Astrocyte (in vitro differentiated cells and primary cell): Measurements from ENCODE around the gene AIDA. TPM values are rescaled to one million over a fixed set of nuclear protein-coding genes. Genes with fewer than 3 reads are reported as not detected.

Experiments
- DNase-seq: peaks from one replicate; pipeline ENCODE4 v3.0.0-alpha.2; 2010; ENCODE audit warnings: low read depth
- FAIRE-seq: peaks from 2 replicates; lab custom pipeline; 2011; peaks lifted over from hg19 to GRCh38; lab: Jason Lieb, UNC
- H2AFZ ChIP-seq: 2 replicates; pipeline ENCODE4 v1.6.0; 2012; ENCODE audit warnings: low read depth, low read length, inconsistent platforms
- H3K27ac ChIP-seq: 2 replicates; pipeline ENCODE4 v1.5.1; 2011; ENCODE audit warnings: low read depth, low read length, inconsistent platforms
- H3K27me3 ChIP-seq: 2 replicates; pipeline ENCODE4 v1.6.0; 2011; ENCODE audit warnings: low read length, inconsistent platforms; ENCODE audit not compliant: insufficient read depth
- H3K36me3 ChIP-seq: 2 replicates; pipeline ENCODE4 v1.5.1; 2011; ENCODE audit warnings: low read length, inconsistent platforms; ENCODE audit not compliant: insufficient read depth
- H3K4me1 ChIP-seq: 2 replicates; pipeline ENCODE4 v1.5.1; 2011; ENCODE audit warnings: low read length, inconsistent platforms; ENCODE audit not compliant: insufficient read depth
- H3K4me2 ChIP-seq: 2 replicates; pipeline ENCODE4 v1.6.0; 2012; ENCODE audit warnings: low read length, inconsistent platforms
- H3K4me3 ChIP-seq: 2 replicates; pipeline ENCODE4 v1.5.1; 2011; ENCODE audit warnings: low read depth, mild to moderate bottlenecking, low read length, inconsistent platforms; ENCODE audit not compliant: insufficient read depth
- H3K79me2 ChIP-seq: 2 replicates; pipeline ENCODE4 v1.6.0; 2012; ENCODE audit warnings: mild to moderate bottlenecking, low read length, inconsistent platforms; ENCODE audit not compliant: insufficient read depth
- H3K9ac ChIP-seq: 2 replicates; pipeline ENCODE4 v1.6.0; 2012; ENCODE audit warnings: mild to moderate bottlenecking, low read length, inconsistent platforms
- H3K9me3 ChIP-seq: 2 replicates; pipeline ENCODE4 v1.5.1; 2012; ENCODE audit warnings: low read depth, mild to moderate bottlenecking, low read length, inconsistent platforms; ENCODE audit not compliant: insufficient read depth
- H4K20me1 ChIP-seq: 2 replicates; pipeline ENCODE4 v1.6.0; 2012; ENCODE audit warnings: low read length, inconsistent platforms; ENCODE audit not compliant: insufficient read depth
- H3K27ac Mint-ChIP-seq: one replicate; pipeline ENCODE4 v1.8.0; 2021; ENCODE audit warnings: mild to moderate bottlenecking, mixed read lengths; ENCODE audit not compliant: unreplicated experiment
- H3K27me3 Mint-ChIP-seq: one replicate; pipeline ENCODE4 v1.8.0; 2021; ENCODE audit warnings: low read depth, mixed read lengths; ENCODE audit not compliant: unreplicated experiment
- H3K36me3 Mint-ChIP-seq: one replicate; pipeline ENCODE4 v1.8.0; 2021; ENCODE audit warnings: low read depth, mixed read lengths; ENCODE audit not compliant: unreplicated experiment
- H3K4me1 Mint-ChIP-seq: one replicate; pipeline ENCODE4 v1.8.0; 2021; ENCODE audit warnings: low read depth, mixed read lengths; ENCODE audit not compliant: unreplicated experiment
- H3K4me3 Mint-ChIP-seq: one replicate; pipeline ENCODE4 v1.8.0; 2021; ENCODE audit warnings: mild to moderate bottlenecking, moderate library complexity, mixed read lengths; ENCODE audit not compliant: unreplicated experiment
- H3K9me3 Mint-ChIP-seq: one replicate; pipeline ENCODE4 v1.8.0; 2021; ENCODE audit warnings: mild to moderate bottlenecking, mixed read lengths; ENCODE audit not compliant: unreplicated experiment
- CTCF ChIP-seq: IDR thresholded peaks from 2 replicates; pipeline ENCODE4 v1.5.1; 2011; ENCODE audit warnings: low read depth, mild to moderate bottlenecking, inconsistent platforms, low read length, moderate library complexity; ENCODE audit not compliant: insufficient read depth
- EZH2 ChIP-seq: IDR thresholded peaks from 2 replicates; pipeline ENCODE4 v1.6.1; 2012; ENCODE audit warnings: mild to moderate bottlenecking, low read length, inconsistent platforms; ENCODE audit not compliant: insufficient read depth
- total RNA-seq: library from RNA; stranded (reverse); gene quantifications from 2 replicates; pipeline ENCODE4 v1.2.1, GENCODE V29; 2021

AIDA gene
- total RNA-seq, 1 donor from 2014 or later: 86.2 TPM

- no peak for FAIRE-seq
- no peak overlapping the region for H3K27ac Mint-ChIP-seq
These were observed 27.6 kb upstream of the AIDA start for GRCh38 chr1:222739929-222740328.

DNA sequence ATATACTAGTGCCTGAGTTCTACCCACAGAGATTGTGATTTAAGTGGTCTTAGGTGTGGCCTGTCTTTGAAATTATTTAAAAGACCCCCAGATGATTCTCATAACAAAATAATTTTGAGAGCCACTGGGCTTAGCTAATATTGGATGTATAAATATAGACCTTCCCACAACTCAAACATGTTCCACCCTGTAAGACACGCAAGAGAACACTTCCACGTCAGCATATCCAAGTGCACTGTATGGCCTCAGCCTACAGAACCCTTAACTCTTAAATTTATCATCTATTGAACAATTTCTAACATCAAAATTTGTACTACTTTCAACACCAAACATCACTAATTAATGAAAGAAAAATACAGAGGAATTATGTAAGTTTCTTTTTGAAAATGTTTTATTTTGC is 27.2 kb upstream of the AIDA start:
- Histone ChIP-seq H3K4me2 (no peak overlapping the region), H3K27me3 (no peaks in the 10 kb centered on the region), H3K79me2 (no peaks in the 10 kb centered on the region), H3K9ac (no peak overlapping the region), H4K20me1 (no peaks in the 10 kb centered on the region), H3K4me1 (no peaks in the 10 kb centered on the region), H3K36me3 (peaks cover 6% of the 10 kb centered on the region), H3K27ac (no peak overlapping the region), H3K4me3 (no peak overlapping the region), H3K9me3 (no peaks in the 10 kb centered on the region), H2AFZ (no peak overlapping the region)
- Mint-ChIP-seq H3K36me3 (no peaks in the 10 kb centered on the region), H3K9me3 (no peaks in the 10 kb centered on the region), H3K4me3 (no peak overlapping the region), H3K4me1 (no peaks in the 10 kb centered on the region), H3K27me3 (no peaks in the 10 kb centered on the region), H3K27ac (no peak overlapping the region)
- FAIRE-seq (no peak), DNase-seq (no peak)
- no peak for TF ChIP-seq EZH2
- TF ChIP-seq CTCF: no peak

More at GRCh38 chr1:222739929-222740328, 27.6 kb upstream of the AIDA start:
- Histone ChIP-seq H3K4me3 (no peak overlapping the region), H3K27me3 (no peaks in the 10 kb centered on the region), H3K9ac (no peak overlapping the region), H3K4me2 (no peak overlapping the region), H3K79me2 (no peaks in the 10 kb centered on the region), H3K36me3 (peaks cover 3% of the 10 kb centered on the region), H3K4me1 (no peaks in the 10 kb centered on the region), H3K27ac (no peak overlapping the region), H3K9me3 (no peaks in the 10 kb centered on the region), H2AFZ (no peak overlapping the region), H4K20me1 (no peaks in the 10 kb centered on the region)
- H3K4me1 Mint-ChIP-seq: no peaks in the 10 kb centered on the region
- H3K36me3 Mint-ChIP-seq: no peaks in the 10 kb centered on the region
- H3K4me3 Mint-ChIP-seq: no peak overlapping the region
- DNase-seq: no peak
- TF ChIP-seq EZH2: no peak
- no peak for TF ChIP-seq CTCF
- H3K27me3 Mint-ChIP-seq: no peaks in the 10 kb centered on the region
- no peaks in the 10 kb centered on the region for H3K9me3 Mint-ChIP-seq

DNA sequence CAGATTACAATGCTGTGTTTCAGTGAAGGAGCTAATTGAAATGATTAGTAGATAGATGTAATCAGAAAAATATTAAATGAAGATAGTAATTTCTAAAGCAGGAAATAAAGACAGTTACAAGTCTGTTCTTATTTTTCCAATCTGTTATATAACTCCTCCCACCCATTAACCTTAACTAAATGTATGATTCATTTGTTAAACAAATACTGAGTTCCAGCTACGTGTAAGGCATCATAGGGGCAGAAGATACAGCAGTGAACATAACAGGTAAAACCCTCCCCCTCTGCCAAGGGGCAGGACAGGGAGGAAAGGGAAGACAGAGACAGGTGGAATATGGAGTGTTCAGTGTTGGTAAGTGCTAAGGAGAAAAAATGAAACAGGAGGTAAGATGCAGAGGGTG is 24.7 kb upstream of the AIDA start, which contains the start of gene FAM177B:
TSS of gene FAM177B (plus strand) at position 231 of the 400 bp plus-strand sequence. CDS start 9,344 bp downstream, outside the sequence.
- H3K4me2 ChIP-seq: no peak within 1 kb of the TSS
- FAIRE-seq: no peak

More for the DNA sequence above, 24.7 kb upstream of the AIDA start, which contains the start of gene FAM177B:
- Histone ChIP-seq H3K36me3 (peaks cover 24% of the 10 kb centered on the region), H4K20me1 (no peaks in the 10 kb centered on the region), H3K27ac (no peak within 1 kb of the TSS), H3K4me1 (no peaks in the 10 kb centered on the region), H3K9me3 (no peaks in the 10 kb centered on the region), H3K79me2 (no peaks in the 10 kb centered on the region), H3K9ac (no peak within 1 kb of the TSS), H2AFZ (no peak within 1 kb of the TSS), H3K4me3 (no peak within 1 kb of the TSS), H3K27me3 (no peaks in the 10 kb centered on the region)
- H3K36me3 Mint-ChIP-seq: peaks cover 2% of the 10 kb centered on the region
- H3K9me3 Mint-ChIP-seq: no peaks in the 10 kb centered on the region
- no peaks in the 10 kb centered on the region for H3K4me1 Mint-ChIP-seq
- H3K27me3 Mint-ChIP-seq: no peaks in the 10 kb centered on the region
- H3K27ac Mint-ChIP-seq: no peak within 1 kb of the TSS
- no peak for DNase-seq
- H3K4me3 Mint-ChIP-seq: no peak within 1 kb of the TSS
- no peak for TF ChIP-seq CTCF
- TF ChIP-seq EZH2: no peak
